ENCODE results near the gene ACBD3. TPM values are rescaled to one million over a fixed set of nuclear protein-coding genes. Genes with fewer than 3 reads are reported as not detected.

The ACBD3 gene
- total RNA-seq, 4 donors from 2014 or later = 28.1 to 53.6 (median 32.6) TPM

GRCh38 chr1:226149806-226150205 is 36.7 kb downstream of the ACBD3 start:
- H3K27me3 ChIP-seq = no peaks in the 10 kb centered on the region
- WGBS = 89% methylated on average over 4 of the region's 4 CpGs
- intact Hi-C loops (cut with DNase I) = no loop called here
- no peak for TF ChIP-seq POLR2A (IDR thresholded peaks at IDR 0.05; ENCODE audit: low read depth)
- TF ChIP-seq CTCF (IDR thresholded peaks at IDR 0.05) = no peak
- TF ChIP-seq EP300 (IDR thresholded peaks at IDR 0.05) = no peak
- TF ChIP-seq POLR2AphosphoS5 (IDR thresholded peaks at IDR 0.05) = no peak
- H3K9me3 ChIP-seq = no peaks in the 10 kb centered on the region
- no peaks in the 10 kb centered on the region for H3K4me1 ChIP-seq
- H3K27ac ChIP-seq (replicated peaks in 1 of 4) = no peak overlapping the region
- H3K4me3 ChIP-seq = no peak overlapping the region
- H3K36me3 ChIP-seq = peaks cover 23 to 93% (median 70%) of the 10 kb centered on the region in 4 donors
- DNase-seq (ENCODE audit: extremely low spot score) = no peak

GRCh38 chr1:226148121-226148648 is 38.4 kb downstream of the ACBD3 start:
- Histone ChIP-seq H3K4me3 (no peak overlapping the region), H3K36me3 (peaks cover 23 to 88% (median 68%) of the 10 kb centered on the region in 4 donors), H3K9me3 (no peaks in the 10 kb centered on the region), H3K27me3 (no peaks in the 10 kb centered on the region), H3K4me1 (no peaks in the 10 kb centered on the region), H3K27ac (replicated peaks in 1 of 4) (no peak overlapping the region)
- TF ChIP-seq EP300 (IDR thresholded peaks at IDR 0.05) (no peak), CTCF (IDR thresholded peaks at IDR 0.05) (no peak), POLR2A (IDR thresholded peaks at IDR 0.05; ENCODE audit: low read depth) (no peak)
- no peak for DNase-seq (ENCODE audit: extremely low spot score)
- intact Hi-C loops (cut with DNase I) = no loop called here

- Histone ChIP-seq H3K4me1 (no peaks in the 10 kb centered on the region), H3K36me3 (peaks cover 13 to 54% (median 36%) of the 10 kb centered on the region in 4 donors), H3K27ac (replicated peaks in 1 of 4) (no peak overlapping the region), H3K27me3 (no peaks in the 10 kb centered on the region), H3K4me3 (no peak overlapping the region), H3K9me3 (no peaks in the 10 kb centered on the region)
- 77% methylated on average over 5 of the region's 5 CpGs for WGBS
- DNase-seq (ENCODE audit: extremely low spot score) = no peak
- no peak for TF ChIP-seq CTCF (IDR thresholded peaks at IDR 0.05)
- intact Hi-C loops (cut with DNase I) = no loop called here
Measured at GRCh38 chr1:226144045-226144444, 42.5 kb downstream of the ACBD3 start.

- TF ChIP-seq POLR2A (IDR thresholded peaks at IDR 0.05; ENCODE audit: low read depth) = no peak
- TF ChIP-seq EP300 (IDR thresholded peaks at IDR 0.05) = no peak
- peaks cover 10 to 33% (median 25%) of the 10 kb centered on the region in 4 donors for H3K4me1 ChIP-seq
- H3K4me3 ChIP-seq = no peak overlapping the region
- 64% methylated on average over 8 of the region's 14 CpGs for WGBS
- no peaks in the 10 kb centered on the region for H3K9me3 ChIP-seq
- H3K36me3 ChIP-seq = no peaks in the 10 kb centered on the region
- intact Hi-C loops (cut with DNase I) = no loop called here
- no peaks in the 10 kb centered on the region for H3K27me3 ChIP-seq
- peak overlapping the region in 1 of 4 donors; percentile 56 for H3K27ac ChIP-seq (replicated peaks in 1 of 4)
- DNase-seq (ENCODE audit: extremely low spot score) = no peak
Measured at GRCh38 chr1:226135709-226136108, 50.8 kb downstream of the ACBD3 start.

- peak; percentile 0 to 42 for TF ChIP-seq POLR2AphosphoS5 (IDR thresholded peaks at IDR 0.05)
- no peak for TF ChIP-seq CTCF (IDR thresholded peaks at IDR 0.05)
- Histone ChIP-seq H3K4me1 (peaks cover 10 to 33% (median 25%) of the 10 kb centered on the region in 4 donors), H3K27me3 (no peaks in the 10 kb centered on the region), H3K27ac (replicated peaks in 1 of 4) (peak overlapping the region in 3 of 4 donors; percentile 50 to 64 (median 56)), H3K4me3 (peak overlapping the region in 3 of 4 donors; percentile 14 to 21 (median 16)), H3K9me3 (no peaks in the 10 kb centered on the region), H3K36me3 (no peaks in the 10 kb centered on the region)
- 40% methylated on average over 13 of the region's 21 CpGs for WGBS
- intact Hi-C loops (cut with DNase I) = no loop called here
- peak; percentile 90 for DNase-seq (ENCODE audit: extremely low spot score)
Measured at GRCh38 chr1:226135059-226135651, 51.4 kb downstream of the ACBD3 start.
